T-cell (primary cell): ENCODE measurements around the gene FEZF2. TPM values are rescaled to one million over a fixed set of nuclear protein-coding genes. Genes with fewer than 3 reads are reported as not detected.

Source experiments
- ATAC-seq, 4 experiments: fragments of 200-7000 bp in 3 of 4; fragments of 150-1000 bp in 1 of 4; cut with Tn5 transposase; replicated peaks in 1 of 4; 1 replicate in 3 of 4; 2 replicates in 1 of 4; pipeline ENCODE4 v1.10.0; 2021; ENCODE audit warnings: moderate library complexity in 3 of 4, mild to moderate bottlenecking in 2 of 4, moderate number of reproducible peaks in 1 of 4
- CTCF ChIA-PET, 2 donors: fragments of 300-600 bp; sonication (Branson Sonifier 250); formaldehyde crosslinking; loops; one replicate each; lab custom pipeline; 2022; ENCODE audit warnings: antibody characterized with exemption in 2 of 2; lab: Charles Lee
- POLR2A ChIA-PET, 2 donors: fragments of 300-600 bp; sonication (Branson Sonifier 250); formaldehyde crosslinking; loops; one replicate each; lab custom pipeline; 2022; ENCODE audit warnings: antibody characterized with exemption in 2 of 2; lab: Charles Lee
- DNase-seq, 35 experiments: peaks; one replicate each; pipeline versions ENCODE4 v3.0.0 to v3.0.0-alpha.2; 2013 to 2023
- H3K27ac ChIP-seq: one replicate; pipeline ENCODE4 v1.5.1; 2013; ENCODE audit warnings: low read length
- H3K27me3 ChIP-seq, 2 experiments: replicated peaks in 1 of 2; 1 replicate in 1 of 2; 2 replicates in 1 of 2; pipeline versions ENCODE4 v1.6.1 to v1.7.0; 2013; ENCODE audit warnings: low read length in 1 of 2, mixed read lengths in 1 of 2; ENCODE audit not compliant: control insufficient read depth in 2 of 2, insufficient read depth in 2 of 2; ENCODE audit errors: extremely low read depth in 1 of 2
- H3K36me3 ChIP-seq, 2 donors: 1 replicate in 1 of 2; 2 replicates in 1 of 2; pipeline versions ENCODE4 v1.6.1 to v1.7.0; 2013; ENCODE audit warnings: low read length in 1 of 2; ENCODE audit not compliant: control insufficient read depth in 2 of 2, insufficient read depth in 1 of 2; ENCODE audit errors: extremely low read depth in 1 of 2
- H3K4me1 ChIP-seq, 2 experiments: 1 replicate in 1 of 2; 2 replicates in 1 of 2; pipeline versions ENCODE4 v1.6.1 to v1.7.0; 2013; ENCODE audit warnings: low read length in 2 of 2, mixed read lengths in 1 of 2; ENCODE audit not compliant: insufficient read depth in 2 of 2, control insufficient read depth in 1 of 2; ENCODE audit errors: extremely low read depth in 1 of 2
- H3K4me3 ChIP-seq, 2 donors: 1 replicate in 1 of 2; 2 replicates in 1 of 2; pipeline versions ENCODE4 v1.5.1 to v1.7.0; 2013; ENCODE audit warnings: mild to moderate bottlenecking in 2 of 2, low read length in 1 of 2, moderate library complexity in 1 of 2; ENCODE audit not compliant: control insufficient read depth in 1 of 2; ENCODE audit errors: extremely low read depth in 1 of 2
- H3K9me3 ChIP-seq: 2 replicates; pipeline ENCODE4 v1.7.0; 2013
- H3K27ac Mint-ChIP-seq, 2 donors: one replicate each; pipeline ENCODE4 v1.8.0; 2020 to 2021; ENCODE audit warnings: mild to moderate bottlenecking in 2 of 2, mixed read lengths in 2 of 2
- H3K27me3 Mint-ChIP-seq, 2 donors: one replicate each; pipeline ENCODE4 v1.8.0; 2021 to 2022; ENCODE audit warnings: mixed read lengths in 2 of 2
- H3K36me3 Mint-ChIP-seq: one replicate; pipeline ENCODE4 v1.8.0; 2021; ENCODE audit warnings: mixed read lengths
- H3K4me1 Mint-ChIP-seq, 3 donors: one replicate each; pipeline ENCODE4 v1.8.0; 2020 to 2022; ENCODE audit warnings: mixed read lengths in 3 of 3, mild to moderate bottlenecking in 1 of 3
- H3K4me3 Mint-ChIP-seq, 3 donors: one replicate each; pipeline ENCODE4 v1.8.0; 2020 to 2022; ENCODE audit warnings: mild to moderate bottlenecking in 3 of 3, mixed read lengths in 3 of 3, moderate library complexity in 3 of 3
- H3K9me3 Mint-ChIP-seq, 3 donors: one replicate each; pipeline ENCODE4 v1.8.0; 2020 to 2022; ENCODE audit warnings: mixed read lengths in 3 of 3
- WGBS: methylation state at CpG from one replicate; pipeline ENCODE4 v1.1.5; 2013; ENCODE audit warnings: missing lambda C conversion rate; ENCODE audit not compliant: insufficient coverage; 5-methylcytosine and 5-hydroxymethylcytosine counted together
- total RNA-seq, 35 experiments: library from RNA in 6 of 35; stranded (reverse) in 6 of 35; fragments of 120-200 nt in 1 of 35; gene quantifications; one replicate each; pipeline versions ENCODE4 v1.2.1 to v1.2.4 and lab custom pipeline; 2013 to 2026

Gene FEZF2
- total RNA-seq, 5 donors from 2014 or later (not counting 1 experiment from before 2014, with no cell fraction given), result not detected

- Mint-ChIP-seq H3K27ac (no peak overlapping the region), H3K9me3 (no peaks in the 10 kb centered on the region), H3K4me3 (no peak overlapping the region), H3K27me3 (peaks cover 0 to 7% of the 10 kb centered on the region in 2 donors), H3K36me3 (no peaks in the 10 kb centered on the region), H3K4me1 (no peaks in the 10 kb centered on the region)
- Histone ChIP-seq H3K36me3 (no peaks in the 10 kb centered on the region), H3K27ac (no peak overlapping the region), H3K4me1 (no peaks in the 10 kb centered on the region), H3K4me3 (no peak overlapping the region), H3K9me3 (no peaks in the 10 kb centered on the region), H3K27me3 (no peaks in the 10 kb centered on the region)
- 87% methylated on average over 4 of the region's 5 CpGs for WGBS
- ATAC-seq (no peak), DNase-seq (no peak)
- ChIA-PET CTCF (no interaction called here), POLR2A (no interaction called here)
Observed at GRCh38 chr3:62329971-62330370, 43.4 kb downstream of the FEZF2 start.

DNA sequence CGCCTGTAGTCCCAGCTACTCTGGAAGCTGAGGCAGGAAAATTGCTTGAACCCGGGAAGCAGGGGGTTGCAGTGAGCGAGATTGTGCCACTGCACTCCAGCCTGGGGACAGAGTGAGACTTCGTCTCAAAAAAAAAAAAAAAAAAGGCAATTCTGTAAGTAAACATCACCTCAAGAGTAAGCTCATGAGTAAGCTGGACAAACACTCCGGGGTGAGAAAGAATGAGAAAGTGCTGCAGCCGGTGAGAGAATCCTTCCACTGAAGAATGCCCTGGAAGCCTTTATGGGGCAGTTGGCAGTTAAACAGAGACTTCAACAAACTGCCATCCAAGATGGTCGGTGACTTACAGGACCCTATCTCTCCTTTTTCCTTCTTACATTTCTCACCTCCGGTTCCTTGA lies 47.5 kb downstream of the FEZF2 start:
- Histone ChIP-seq H3K27ac (no peak overlapping the region), H3K4me1 (no peaks in the 10 kb centered on the region), H3K9me3 (no peaks in the 10 kb centered on the region), H3K36me3 (no peaks in the 10 kb centered on the region), H3K4me3 (no peak overlapping the region), H3K27me3 (no peaks in the 10 kb centered on the region)
- CTCF ChIA-PET, result no interaction called here
- H3K36me3 Mint-ChIP-seq, result no peaks in the 10 kb centered on the region
- POLR2A ChIA-PET, result no interaction called here
- peaks cover 0 to under 1% (median 0%) of the 10 kb centered on the region in 3 donors for H3K9me3 Mint-ChIP-seq
- no peaks in the 10 kb centered on the region for H3K4me1 Mint-ChIP-seq
- ATAC-seq, result no peak
- peaks cover 1 to 9% of the 10 kb centered on the region in 2 donors for H3K27me3 Mint-ChIP-seq
- DNase-seq, result no peak
- no peak overlapping the region for H3K27ac Mint-ChIP-seq
- 86% methylated on average over 6 of the region's 8 CpGs for WGBS
- no peak overlapping the region for H3K4me3 Mint-ChIP-seq

DNA sequence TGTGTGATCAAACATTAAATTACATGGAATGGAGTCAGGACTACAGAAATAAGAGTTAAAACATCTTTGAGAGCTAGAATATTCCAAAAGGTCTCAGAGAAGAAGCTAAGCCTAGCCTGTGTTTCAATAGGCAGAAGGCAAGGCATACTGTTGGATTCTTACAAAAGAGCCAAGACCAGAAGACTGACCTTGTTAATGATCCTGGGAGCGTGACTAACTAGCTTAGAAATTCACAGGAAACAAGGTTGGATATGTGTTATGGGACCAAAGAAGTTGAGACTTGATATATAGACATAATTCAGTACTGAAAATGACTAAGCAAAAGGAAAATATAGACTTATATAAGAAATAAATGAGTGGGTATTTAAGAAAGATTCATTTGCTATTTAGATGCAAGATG lies 50.1 kb downstream of the FEZF2 start:
- no peak for DNase-seq
- ChIA-PET CTCF (interaction anchor here in 1 of 2 donors (0.6 kb wide), 1 partner anchor 13 kb away, joined by 4 read pairs; no protein-coding TSS in a partner anchor), POLR2A (no interaction called here)
- Histone ChIP-seq H3K27ac (no peak overlapping the region), H3K4me1 (peaks cover 0 to 9% of the 10 kb centered on the region in 2 experiments), H3K36me3 (no peaks in the 10 kb centered on the region), H3K27me3 (peaks cover 6 to 15% of the 10 kb centered on the region in 2 experiments), H3K9me3 (no peaks in the 10 kb centered on the region), H3K4me3 (no peak overlapping the region)
- Mint-ChIP-seq H3K36me3 (no peaks in the 10 kb centered on the region), H3K27me3 (peaks cover 14 to 15% of the 10 kb centered on the region in 2 donors), H3K4me1 (peaks cover 10 to 12% (median 11%) of the 10 kb centered on the region in 3 donors), H3K9me3 (peaks cover 0 to 9% (median 9%) of the 10 kb centered on the region in 3 donors), H3K4me3 (no peak overlapping the region), H3K27ac (no peak overlapping the region)
- WGBS, result no CpG with 5 or more reads among the region's 1 CpG
- ATAC-seq, result no peak
